HG03103 (cell line): Measurements from ENCODE around the gene HOXC11.

Experiments used
- ATAC-seq: cut with Tn5 transposase; IDR thresholded peaks from one replicate; pipeline ENCODE4 v1.9.1; 2021; ENCODE audit warnings: low read depth; ENCODE audit not compliant: unreplicated experiment

The HOXC11 gene

DNA sequence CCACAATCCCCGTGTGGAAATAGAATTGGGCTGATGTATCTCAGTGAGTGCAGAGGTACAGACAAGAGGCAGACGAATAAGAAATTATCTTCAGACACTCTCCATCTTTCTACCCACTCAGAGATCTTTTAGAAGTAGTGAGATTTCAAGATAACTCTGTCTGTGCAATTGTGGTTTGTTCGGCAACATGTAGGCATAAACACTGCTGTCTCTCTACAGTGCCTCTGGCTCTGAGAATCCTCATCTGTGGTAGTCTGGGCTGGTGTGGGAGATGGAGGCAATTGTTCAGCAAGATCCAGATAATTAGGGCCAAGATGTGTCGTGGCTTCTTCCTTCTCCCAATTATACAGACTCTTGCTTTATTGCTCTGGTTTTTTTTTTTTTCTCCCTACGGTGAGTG lies 31.2 kb upstream of the HOXC11 start:
- no peak for ATAC-seq

- ATAC-seq = no peak
Observed at GRCh38 chr12:53942467-53942997, 30.4 kb upstream of the HOXC11 start.

DNA sequence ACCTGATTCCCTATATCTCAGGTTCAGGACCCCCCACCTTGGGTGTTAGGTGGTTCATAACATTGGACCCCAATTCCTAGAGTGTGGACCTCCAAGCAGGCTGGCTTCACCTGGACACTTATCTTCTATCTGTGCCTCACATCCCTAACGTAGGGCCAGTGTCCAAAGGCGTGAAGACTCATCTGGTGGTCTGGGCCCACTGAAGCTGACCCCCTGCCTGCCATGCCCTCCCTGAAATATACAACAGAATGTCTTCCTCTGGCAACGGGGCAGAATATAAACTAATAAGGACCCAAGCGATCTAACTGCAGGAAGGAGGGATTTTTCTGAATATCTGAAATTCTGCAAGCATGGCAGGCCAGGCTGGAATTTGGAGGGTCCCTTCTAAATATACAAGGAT lies 28.7 kb upstream of the HOXC11 start:
- ATAC-seq = no peak

DNA sequence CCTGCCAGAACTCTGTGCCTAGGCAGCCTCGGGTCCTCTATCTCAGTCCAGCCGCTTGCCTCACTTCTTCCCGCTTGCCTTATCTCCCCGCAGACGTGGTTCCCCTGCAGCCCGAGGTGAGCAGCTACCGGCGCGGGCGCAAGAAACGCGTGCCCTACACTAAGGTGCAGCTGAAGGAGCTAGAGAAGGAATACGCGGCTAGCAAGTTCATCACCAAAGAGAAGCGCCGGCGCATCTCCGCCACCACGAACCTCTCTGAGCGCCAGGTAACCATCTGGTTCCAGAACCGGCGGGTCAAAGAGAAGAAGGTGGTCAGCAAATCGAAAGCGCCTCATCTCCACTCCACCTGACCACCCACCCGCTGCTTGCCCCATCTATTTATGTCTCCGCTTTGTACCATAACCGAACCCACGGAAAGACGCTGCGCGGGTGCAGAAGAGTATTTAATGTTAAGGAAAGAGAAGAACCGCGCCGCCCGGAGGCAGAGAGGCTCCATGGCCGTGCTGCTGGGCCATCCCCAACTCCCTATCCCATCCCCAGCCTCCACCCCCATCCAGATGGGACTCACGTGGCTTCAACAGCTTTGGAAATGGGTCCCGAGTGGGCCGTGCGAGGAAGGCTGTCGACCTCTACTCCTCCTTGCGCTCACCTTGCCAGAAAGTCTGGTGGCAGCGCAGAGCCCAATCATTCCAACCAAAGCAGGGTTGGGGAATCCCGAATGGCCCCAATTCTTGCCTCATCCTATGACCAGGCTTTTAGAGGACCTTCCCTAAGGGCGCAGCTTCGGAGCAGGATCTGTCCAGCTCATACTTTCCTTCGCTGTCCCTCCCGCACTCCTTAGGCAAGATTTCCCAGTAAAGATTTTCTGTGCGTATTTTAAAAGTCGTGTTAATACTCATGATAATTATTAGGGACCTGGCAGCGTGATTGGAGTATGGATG lies 27.7 kb upstream of the HOXC11 start:
- no peak for ATAC-seq

DNA sequence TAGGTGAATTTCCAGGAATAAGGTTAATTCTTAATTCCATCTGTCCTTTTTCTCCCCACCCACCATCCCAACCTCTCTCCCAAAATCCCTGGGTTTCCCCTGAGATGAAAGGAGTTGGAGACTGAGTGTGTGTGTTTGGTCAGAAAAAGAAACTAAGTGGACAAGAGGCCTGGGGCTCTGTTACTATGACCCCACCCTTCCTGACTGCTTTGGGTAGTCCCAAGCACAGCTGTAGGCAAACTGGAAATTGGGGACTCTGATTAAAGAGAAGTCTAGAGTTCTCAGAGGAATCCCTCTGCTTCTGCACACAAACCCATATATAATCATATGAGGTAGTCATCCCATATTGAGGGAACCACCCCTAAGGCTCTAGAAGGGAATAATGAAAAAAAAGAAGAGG lies 25.2 kb upstream of the HOXC11 start:
- no peak for ATAC-seq

DNA sequence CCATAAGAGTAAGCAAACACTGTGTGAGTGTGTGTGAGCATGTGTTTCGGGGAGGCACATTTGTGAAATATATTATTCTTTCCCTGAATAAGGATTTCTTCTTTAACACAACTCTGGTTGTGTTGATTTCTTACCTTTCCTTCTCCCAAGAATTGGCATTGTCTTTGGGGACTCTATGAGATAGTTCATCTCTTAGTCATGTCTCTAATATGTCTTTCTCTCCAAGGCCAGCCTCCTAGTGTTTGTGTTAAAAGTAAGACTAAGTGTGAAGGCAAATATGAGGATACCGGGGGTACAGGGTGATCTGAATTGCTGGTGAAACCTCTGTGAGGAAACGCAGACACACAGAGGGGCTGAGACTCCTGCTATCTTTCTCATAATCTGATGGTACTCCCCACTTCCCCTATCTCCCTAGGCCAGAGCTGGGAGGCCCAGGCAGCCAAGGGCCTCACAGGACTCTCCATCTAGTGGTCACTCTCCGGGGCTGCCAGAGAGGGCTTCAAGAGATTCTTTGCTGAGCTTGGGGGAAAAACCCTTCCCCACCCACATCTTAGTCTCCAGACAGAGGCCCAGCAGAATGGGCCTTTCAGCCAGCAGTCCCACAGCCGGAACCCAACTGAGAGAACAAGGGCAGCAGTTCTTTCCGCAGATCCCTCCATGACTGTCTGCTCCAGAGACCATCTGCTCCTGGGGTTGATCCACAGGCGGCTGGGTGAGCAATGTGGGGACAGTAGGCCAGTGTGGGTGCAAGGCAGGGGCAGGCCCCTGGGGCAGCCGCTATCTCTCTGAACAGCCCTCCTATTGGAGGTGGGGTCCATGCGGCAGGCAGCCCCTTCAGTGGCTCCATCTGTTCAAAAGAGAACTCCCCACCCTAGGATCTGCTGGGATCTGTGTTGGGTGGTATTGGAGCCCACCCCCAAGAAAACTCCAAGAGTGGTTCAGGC lies 24.0 kb upstream of the HOXC11 start:
- ATAC-seq = no peak

DNA sequence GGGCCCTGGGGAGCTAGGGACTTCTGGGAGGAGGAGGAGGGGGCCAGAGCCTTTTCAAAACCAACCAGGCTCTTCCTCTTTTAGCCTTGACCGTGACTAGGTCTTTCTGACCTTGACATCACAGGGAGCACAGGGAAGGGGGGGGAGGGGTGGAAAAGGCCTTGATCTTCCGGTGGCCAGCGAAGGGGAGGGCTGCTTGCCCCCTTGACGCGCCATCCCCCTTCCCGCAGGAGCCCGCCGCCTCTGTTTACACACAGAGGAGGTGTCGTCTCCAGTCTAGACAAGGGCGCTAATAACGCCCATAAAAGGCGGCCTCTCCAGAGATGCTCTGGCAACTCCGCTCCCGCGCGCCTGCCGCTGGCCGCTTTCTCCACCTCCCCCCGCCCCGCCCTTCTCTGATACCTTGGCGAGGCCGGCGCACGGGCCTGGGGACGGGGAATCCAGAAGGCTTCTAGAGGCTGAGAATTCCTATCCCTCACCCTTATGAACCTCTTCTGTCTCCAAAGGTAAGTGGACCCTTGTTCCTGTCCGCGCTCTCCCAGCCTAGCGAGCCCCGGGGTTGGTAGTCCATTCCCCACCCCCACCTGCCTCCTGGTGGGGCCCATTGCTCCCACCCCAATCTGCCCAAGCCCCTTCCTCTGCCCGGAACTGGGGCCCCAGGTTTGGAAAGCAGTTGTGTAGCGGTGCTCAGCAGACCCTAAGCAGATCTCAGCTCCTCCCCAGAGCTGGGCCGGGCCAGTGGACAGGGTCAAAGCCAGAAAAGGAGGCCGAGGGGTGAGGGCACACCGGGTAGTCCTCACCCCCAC lies 23.1 kb upstream of the HOXC11 start:
- ATAC-seq = no peak

GRCh38 chr12:53950437-53950773 lies 22.5 kb upstream of the HOXC11 start:
- ATAC-seq = no peak

- ATAC-seq = no peak
Observed at GRCh38 chr12:53950789-53951576, 21.9 kb upstream of the HOXC11 start.

GRCh38 chr12:53951577-53952334 lies 21.2 kb upstream of the HOXC11 start:
- no peak for ATAC-seq

DNA sequence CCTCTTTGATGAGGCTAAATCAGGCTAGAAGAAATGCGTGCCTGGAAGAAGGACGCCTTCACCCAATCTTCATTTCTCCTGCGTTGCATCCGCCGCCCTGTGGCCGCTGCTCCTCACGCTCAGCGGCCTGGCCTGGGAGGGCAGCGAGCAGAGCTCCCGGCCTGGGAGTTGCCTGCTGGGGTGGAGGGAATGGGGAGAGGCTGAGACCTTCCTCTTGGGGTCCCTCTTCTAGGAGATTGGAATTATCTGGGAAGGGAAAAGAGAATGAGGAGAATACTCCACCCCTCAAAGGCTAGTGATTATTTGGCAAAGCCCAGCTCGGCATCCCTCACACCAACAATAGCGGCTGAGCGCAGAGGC lies 20.6 kb upstream of the HOXC11 start:
- no peak for ATAC-seq

DNA sequence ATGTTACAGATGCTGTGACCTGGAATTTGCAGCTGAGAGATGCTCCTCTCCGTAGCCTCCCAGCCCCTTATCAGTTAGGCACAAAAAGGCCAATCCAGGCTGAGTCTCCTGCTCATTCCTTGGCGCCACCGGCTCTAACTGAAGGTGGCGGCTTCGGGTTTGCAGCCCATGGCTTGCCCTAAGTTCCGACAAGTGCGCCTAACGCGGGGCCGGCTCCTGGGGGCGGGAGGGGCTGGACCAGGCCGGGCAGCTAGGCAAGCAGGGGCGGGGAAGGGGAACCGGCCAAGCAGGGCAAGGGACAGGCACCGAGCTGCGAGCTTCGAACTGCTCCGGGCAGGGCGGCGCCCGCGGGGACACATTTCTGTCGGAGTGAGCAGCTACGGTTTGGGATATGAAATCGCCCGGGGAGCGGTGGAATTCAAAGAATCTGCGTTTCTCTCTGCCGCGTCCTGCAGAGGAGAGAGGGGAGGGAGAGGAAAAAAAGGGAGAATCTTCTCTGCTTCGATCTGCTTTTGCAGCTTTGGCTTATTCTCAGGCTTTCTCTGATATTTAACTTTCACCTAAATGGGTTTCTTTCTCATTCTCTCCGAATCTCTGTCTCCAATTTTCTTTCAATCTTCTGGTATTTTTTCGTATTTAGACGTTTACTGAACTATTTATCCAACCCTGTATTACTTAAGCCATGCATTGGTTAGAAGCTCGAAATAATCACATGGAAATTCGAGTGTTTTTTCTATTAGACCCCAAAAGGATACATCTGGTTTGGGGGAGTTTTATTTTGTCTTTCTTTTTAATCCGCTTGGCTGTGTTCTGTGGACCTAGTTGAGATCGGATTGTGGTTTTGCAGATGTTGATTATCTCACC lies 19.8 kb upstream of the HOXC11 start:
- ATAC-seq = no peak

DNA sequence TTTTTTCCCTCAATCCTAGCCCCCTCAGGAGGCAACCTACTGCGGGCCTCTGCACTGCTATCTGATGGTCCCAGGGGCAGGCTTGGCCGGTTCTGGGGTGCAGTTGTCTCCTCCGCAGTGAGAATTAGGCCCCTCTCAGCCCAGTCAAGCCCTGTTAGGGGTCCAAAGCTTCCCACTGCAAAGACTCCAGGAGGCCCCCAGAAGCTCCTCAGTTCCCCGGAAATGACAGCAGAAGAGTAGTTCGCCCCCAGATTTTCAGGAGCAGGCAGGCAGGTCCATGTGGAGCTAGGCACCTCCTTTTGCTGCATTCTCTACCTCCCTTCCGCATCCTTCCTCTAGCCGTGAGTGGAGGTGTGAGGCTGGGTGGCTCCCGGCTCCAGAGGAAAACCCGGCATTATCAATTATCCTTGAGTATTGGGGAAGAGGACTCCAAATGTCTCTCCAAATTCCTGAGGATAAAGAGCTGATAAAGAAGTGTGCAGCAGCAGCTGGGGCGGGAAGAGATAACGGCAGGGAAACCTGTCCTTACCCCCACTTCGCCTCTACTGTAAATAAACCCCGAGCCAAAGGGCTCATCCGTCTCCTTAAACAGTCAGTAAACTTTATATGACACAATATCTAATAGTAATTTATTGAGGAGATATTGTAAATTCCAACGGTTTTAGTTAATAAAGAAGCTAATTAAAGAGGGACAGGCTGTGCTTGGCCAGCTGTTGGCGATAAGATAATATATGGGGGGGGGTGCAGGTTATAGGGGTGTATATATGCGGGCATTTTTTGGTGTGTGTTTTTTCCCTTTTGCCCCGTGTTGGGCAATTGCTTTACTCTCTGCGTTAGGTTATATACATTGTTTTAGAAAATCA lies 18.9 kb upstream of the HOXC11 start:
- ATAC-seq = no peak

DNA sequence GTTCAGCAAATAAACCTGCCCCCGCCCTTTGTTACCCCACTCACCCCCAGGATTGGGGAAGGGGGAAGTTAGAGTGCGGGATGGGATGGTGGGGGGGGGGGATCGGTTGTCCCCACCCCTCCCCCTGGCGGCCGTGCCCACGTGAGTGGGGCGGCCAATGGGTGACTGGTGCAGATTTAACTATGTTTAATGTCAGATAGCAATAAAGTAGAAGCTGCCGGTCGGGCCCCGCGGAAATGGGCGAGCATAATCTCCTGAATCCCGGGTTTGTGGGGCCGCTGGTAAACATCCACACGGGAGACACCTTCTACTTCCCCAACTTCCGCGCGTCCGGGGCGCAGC lies 18.3 kb upstream of the HOXC11 start, which contains the start of gene HOXC12:
TSS of gene HOXC12 (plus strand) at position 210 of the 342 bp plus-strand sequence. CDS start at position 237, 27 bp downstream.
- no peak for ATAC-seq

- ATAC-seq = no peak
Observed at GRCh38 chr12:53955036-53955775, 17.7 kb upstream of the HOXC11 start.

- ATAC-seq = no peak
Observed at GRCh38 chr12:53955776-53956250, 17.1 kb upstream of the HOXC11 start.
